Measurements from ENCODE around the gene KCTD20.
"Not testable (repeated sequence)": the region's sequence is repeated elsewhere in the genome, so short reads cannot be mapped to it uniquely, and the experiment has no call there.

The KCTD20 gene

GRCh38 chr6:36445621-36446020, 2.8 kb downstream of the KCTD20 start:
- DNase-seq = no peak

- not testable (repeated sequence) for DNase-seq
These were observed 6.4 kb downstream of the KCTD20 start for GRCh38 chr6:36449173-36449572.

- not testable (repeated sequence) for DNase-seq
These were observed 10.1 kb downstream of the KCTD20 start for GRCh38 chr6:36452897-36453296.

GRCh38 chr6:36455486-36456027, 12.8 kb downstream of the KCTD20 start:
- DNase-seq = no peak

GRCh38 chr6:36459501-36459900, 16.7 kb downstream of the KCTD20 start:
- DNase-seq = no peak

- DNase-seq = no peak
These were observed 18.1 kb downstream of the KCTD20 start for GRCh38 chr6:36460916-36461315.

GRCh38 chr6:36461646-36462045, 18.8 kb downstream of the KCTD20 start:
- DNase-seq = no peak

- DNase-seq = no peak
These were observed 20.9 kb downstream of the KCTD20 start for GRCh38 chr6:36463676-36464075.

GRCh38 chr6:36464233-36464632, 21.4 kb downstream of the KCTD20 start:
- no peak for DNase-seq

GRCh38 chr6:36467625-36468024, 24.8 kb downstream of the KCTD20 start:
- DNase-seq = no peak

GRCh38 chr6:36469148-36469661, 26.4 kb downstream of the KCTD20 start:
- DNase-seq = no peak

- DNase-seq = no peak
These were observed 27.1 kb downstream of the KCTD20 start for GRCh38 chr6:36469946-36470345.

GRCh38 chr6:36478051-36478526, 35.3 kb downstream of the KCTD20 start:
- DNase-seq = no peak

- DNase-seq = no peak
These were observed 36.5 kb downstream of the KCTD20 start for GRCh38 chr6:36479256-36479655.

GRCh38 chr6:36483326-36483725, 40.5 kb downstream of the KCTD20 start:
- not testable (repeated sequence) for DNase-seq

GRCh38 chr6:36484736-36485135, 41.9 kb downstream of the KCTD20 start:
- no peak for DNase-seq

- no peak for DNase-seq
These were observed 44.9 kb downstream of the KCTD20 start for GRCh38 chr6:36487698-36488097.

GRCh38 chr6:36488221-36488620, 45.4 kb downstream of the KCTD20 start:
- no peak for DNase-seq

GRCh38 chr6:36489426-36489825, 46.6 kb downstream of the KCTD20 start:
- DNase-seq = no peak

GRCh38 chr6:36491378-36491965, 48.7 kb downstream of the KCTD20 start:
- DNase-seq = no peak

- no peak for DNase-seq
These were observed 49.3 kb downstream of the KCTD20 start for GRCh38 chr6:36492092-36492491.

GRCh38 chr6:36492621-36493020, 49.8 kb downstream of the KCTD20 start:
- no peak for DNase-seq

GRCh38 chr6:36493319-36493718, 50.5 kb downstream of the KCTD20 start:
- no peak for DNase-seq

- no peak for DNase-seq
These were observed 51.1 kb downstream of the KCTD20 start for GRCh38 chr6:36493859-36494258.

GRCh38 chr6:36495086-36495485, 52.3 kb downstream of the KCTD20 start:
- DNase-seq = no peak

Data from DMS79 (cell line).